Esophagus muscularis mucosa (tissue), 3 donors: Measurements from ENCODE around the gene PARL.

Source experiments
- POLR2AphosphoS5 ChIP-seq, 2 donors: sonication (generic); formaldehyde crosslinking; IDR thresholded peaks; one replicate each; pipeline ENCODE4 v1.6.1; 2017; ENCODE audit warnings: antibody characterized with exemption in 2 of 2
- TF ChIP-seq, protein P1 (sequence below), 3 experiments: fragments of 200-600 bp in 2 of 3; fragments of 450-650 bp in 1 of 3; sonication (generic) in 2 of 3; IDR thresholded peaks; one replicate each; pipeline ENCODE4 v1.5.1; 2017 to 2019; ENCODE audit warnings: antibody characterized with exemption in 3 of 3, mild to moderate bottlenecking in 2 of 3, moderate library complexity in 1 of 3

DNA sequence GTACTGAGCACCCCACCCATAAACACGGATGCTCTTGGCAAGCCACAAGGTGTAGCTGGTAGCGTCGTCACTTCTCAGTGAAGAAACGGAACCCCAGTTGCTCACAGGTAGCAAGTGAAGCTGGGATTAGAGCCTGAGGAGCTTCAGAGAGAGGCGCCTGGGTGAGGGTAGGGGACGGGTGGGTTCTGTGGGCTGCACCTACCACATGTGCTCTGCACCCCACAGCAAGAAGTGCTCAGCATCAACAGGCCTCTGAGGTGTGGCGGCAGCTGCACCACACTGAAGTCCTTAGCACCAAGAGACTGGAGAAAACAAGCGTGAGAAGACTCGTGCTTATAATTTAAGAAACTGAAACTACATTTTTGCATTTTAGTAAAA, 69.1 kb downstream of the PARL start:
- TF ChIP-seq, protein P1, sequence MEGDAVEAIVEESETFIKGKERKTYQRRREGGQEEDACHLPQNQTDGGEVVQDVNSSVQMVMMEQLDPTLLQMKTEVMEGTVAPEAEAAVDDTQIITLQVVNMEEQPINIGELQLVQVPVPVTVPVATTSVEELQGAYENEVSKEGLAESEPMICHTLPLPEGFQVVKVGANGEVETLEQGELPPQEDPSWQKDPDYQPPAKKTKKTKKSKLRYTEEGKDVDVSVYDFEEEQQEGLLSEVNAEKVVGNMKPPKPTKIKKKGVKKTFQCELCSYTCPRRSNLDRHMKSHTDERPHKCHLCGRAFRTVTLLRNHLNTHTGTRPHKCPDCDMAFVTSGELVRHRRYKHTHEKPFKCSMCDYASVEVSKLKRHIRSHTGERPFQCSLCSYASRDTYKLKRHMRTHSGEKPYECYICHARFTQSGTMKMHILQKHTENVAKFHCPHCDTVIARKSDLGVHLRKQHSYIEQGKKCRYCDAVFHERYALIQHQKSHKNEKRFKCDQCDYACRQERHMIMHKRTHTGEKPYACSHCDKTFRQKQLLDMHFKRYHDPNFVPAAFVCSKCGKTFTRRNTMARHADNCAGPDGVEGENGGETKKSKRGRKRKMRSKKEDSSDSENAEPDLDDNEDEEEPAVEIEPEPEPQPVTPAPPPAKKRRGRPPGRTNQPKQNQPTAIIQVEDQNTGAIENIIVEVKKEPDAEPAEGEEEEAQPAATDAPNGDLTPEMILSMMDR (IDR thresholded peaks at IDR 0.05), result no peak
- TF ChIP-seq POLR2AphosphoS5 (IDR thresholded peaks at IDR 0.05), result no peak
